Neural crest cell (in vitro differentiated cells): ENCODE data around the gene DUS2. TPM values are rescaled to one million over a fixed set of nuclear protein-coding genes. Genes with fewer than 3 reads are reported as not detected.
A peak's percentile ranks its signal among the peaks of the same experiment; 100 is the strongest.

ENCODE experiments used
- DNase-seq: peaks from one replicate; pipeline ENCODE4 v3.0.0; 2021; ENCODE audit warnings: low read depth, mixed read lengths, low spot score
- H3K27ac Mint-ChIP-seq: one replicate; pipeline ENCODE4 v1.8.0; 2021; ENCODE audit warnings: mild to moderate bottlenecking, mixed read lengths; ENCODE audit not compliant: unreplicated experiment
- H3K27me3 Mint-ChIP-seq: 2 replicates; pipeline ENCODE4 v1.8.0; 2021; ENCODE audit warnings: low read depth, mild to moderate bottlenecking, mixed read lengths
- H3K36me3 Mint-ChIP-seq: 2 replicates; pipeline ENCODE4 v1.8.0; 2021; ENCODE audit warnings: low read depth, mild to moderate bottlenecking, mixed read lengths
- H3K4me1 Mint-ChIP-seq: 2 replicates; pipeline ENCODE4 v1.8.0; 2021; ENCODE audit warnings: mixed read lengths
- H3K4me3 Mint-ChIP-seq: one replicate; pipeline ENCODE4 v1.8.0; 2021; ENCODE audit warnings: mild to moderate bottlenecking, mixed read lengths
- H3K9me3 Mint-ChIP-seq: 2 replicates; pipeline ENCODE4 v1.8.0; 2021; ENCODE audit warnings: mixed read lengths
- long read RNA-seq: library from polyadenylated mRNA; unstranded; transcript quantifications from one replicate; pipeline ENCODE4 v2.0.0, GENCODE V29; 2020
- total RNA-seq: library from RNA; stranded (reverse); gene quantifications from 2 replicates; pipeline ENCODE4 v1.2.1, GENCODE V29; 2021
- TF ChIP-seq, protein P1 (sequence below): fragments of 200-600 bp; sonication (generic); conservative IDR thresholded peaks from 2 replicates; pipeline ENCODE4 v1.5.0; 2021; ENCODE audit warnings: antibody characterized with exemption, mild to moderate bottlenecking

The DUS2 gene
- total RNA-seq = 26.6 and 28.4 TPM in 2 replicates
- long read RNA-seq, transcript DUS2-207 (17 exons, 2,310 nt) = major isoform, 53 of 79 reads
- long read RNA-seq, transcript DUS2-201 (16 exons, 1,933 nt) = minor isoform, 12 of 79 reads
- long read RNA-seq, partial matches to known transcripts = 4 of 79 reads
- long read RNA-seq, other reads (novel, unspliced or antisense) = 9 of 79 reads

DNA sequence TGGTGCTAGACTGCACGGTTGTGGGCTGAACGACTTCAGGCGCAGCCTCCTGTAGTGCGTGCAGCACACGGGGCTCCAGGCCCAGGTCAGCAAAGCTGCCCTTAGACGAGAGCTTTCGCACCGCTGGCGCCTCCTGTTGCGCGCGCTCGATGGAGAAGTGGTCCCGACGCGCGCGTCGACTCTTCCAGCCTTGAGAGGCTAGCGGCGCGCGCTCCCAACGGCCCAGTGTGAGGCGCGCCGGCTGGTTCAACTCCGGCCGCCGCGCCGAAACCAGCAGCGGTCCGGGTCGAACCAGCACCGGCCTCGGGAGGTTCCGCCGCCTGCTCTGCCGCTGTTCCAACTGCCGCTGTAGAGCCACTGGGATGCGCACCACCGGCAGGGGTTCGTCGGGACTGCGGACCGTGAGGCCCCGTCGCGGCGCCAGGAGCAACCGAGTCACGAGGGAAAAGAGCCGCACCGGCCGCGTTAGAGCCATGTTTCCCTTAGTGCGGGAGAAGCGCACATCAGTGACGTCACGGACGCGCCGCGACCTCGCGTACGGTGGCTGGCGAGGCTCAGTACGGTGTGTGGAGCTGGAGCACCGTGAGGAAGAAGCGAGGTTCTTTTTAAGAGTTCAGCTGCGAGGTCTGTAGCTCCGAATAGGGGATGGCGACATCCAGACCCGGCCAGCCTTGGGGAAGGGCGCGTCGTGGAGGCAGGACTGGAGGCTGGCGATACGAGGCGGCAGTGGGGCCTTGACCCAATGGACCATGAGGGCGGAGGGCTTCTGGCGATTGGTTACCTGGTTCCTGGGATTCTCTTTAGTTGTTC lies at the start of gene DUS2, which contains the start of gene DDX28:
TSS of gene DUS2 (plus strand) at position 557 of the 810 bp plus-strand sequence. CDS start 14,740 bp downstream, outside the sequence.
TSS of gene DDX28 (minus strand) at position 505 of the 810 bp plus-strand sequence. CDS start at position 475, 30 bp downstream.
- Mint-ChIP-seq H3K4me1 (peaks cover 12% of the 10 kb centered on the region), H3K27me3 (no peaks in the 10 kb centered on the region), H3K36me3 (peaks cover 2% of the 10 kb centered on the region), H3K9me3 (no peaks in the 10 kb centered on the region), H3K27ac (peak within 1 kb of the TSS; percentile 98), H3K4me3 (peak within 1 kb of the TSS; percentile 97)
- TF ChIP-seq, protein P1, sequence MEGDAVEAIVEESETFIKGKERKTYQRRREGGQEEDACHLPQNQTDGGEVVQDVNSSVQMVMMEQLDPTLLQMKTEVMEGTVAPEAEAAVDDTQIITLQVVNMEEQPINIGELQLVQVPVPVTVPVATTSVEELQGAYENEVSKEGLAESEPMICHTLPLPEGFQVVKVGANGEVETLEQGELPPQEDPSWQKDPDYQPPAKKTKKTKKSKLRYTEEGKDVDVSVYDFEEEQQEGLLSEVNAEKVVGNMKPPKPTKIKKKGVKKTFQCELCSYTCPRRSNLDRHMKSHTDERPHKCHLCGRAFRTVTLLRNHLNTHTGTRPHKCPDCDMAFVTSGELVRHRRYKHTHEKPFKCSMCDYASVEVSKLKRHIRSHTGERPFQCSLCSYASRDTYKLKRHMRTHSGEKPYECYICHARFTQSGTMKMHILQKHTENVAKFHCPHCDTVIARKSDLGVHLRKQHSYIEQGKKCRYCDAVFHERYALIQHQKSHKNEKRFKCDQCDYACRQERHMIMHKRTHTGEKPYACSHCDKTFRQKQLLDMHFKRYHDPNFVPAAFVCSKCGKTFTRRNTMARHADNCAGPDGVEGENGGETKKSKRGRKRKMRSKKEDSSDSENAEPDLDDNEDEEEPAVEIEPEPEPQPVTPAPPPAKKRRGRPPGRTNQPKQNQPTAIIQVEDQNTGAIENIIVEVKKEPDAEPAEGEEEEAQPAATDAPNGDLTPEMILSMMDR = no peak
- DNase-seq = peak; percentile 94

DNA sequence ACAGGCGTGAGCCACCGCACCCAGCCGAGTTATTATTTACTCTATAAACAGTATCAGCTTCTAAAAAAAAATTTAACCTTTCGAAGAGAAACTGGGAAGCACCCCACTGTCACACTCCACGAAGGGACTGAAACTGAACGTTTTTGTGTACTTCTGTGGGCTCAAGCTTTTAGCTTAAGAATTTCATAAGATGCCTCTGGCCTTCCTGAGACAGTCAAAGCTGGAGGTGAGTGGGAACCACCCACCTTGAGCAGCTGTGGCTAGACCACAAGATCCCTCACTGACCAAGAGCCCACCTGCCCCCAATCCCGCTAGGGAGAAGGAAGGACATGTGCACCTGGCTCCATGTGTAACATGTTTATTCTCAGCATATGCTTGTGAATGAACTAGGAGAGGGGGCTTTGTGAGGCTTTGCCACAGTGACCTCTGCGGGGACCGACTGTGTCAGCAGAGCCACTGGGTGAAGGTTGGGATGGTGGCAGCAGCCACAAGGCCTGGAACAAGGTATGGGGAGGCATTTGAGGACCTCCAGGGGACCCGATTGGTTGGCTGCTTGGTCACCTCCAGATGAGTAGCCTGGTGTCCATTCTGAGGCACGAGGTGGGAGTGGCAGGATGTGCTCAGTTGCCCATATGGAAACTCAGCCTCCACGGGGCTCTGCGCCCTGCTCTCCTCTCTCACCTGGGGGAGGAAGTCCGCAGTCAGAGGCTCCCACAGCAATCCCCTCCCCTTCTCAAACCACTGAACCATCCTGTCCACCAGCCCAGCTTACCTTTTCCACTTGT lies 47.6 kb upstream of the DUS2 start:
- no peaks in the 10 kb centered on the region for H3K9me3 Mint-ChIP-seq
- H3K36me3 Mint-ChIP-seq = no peaks in the 10 kb centered on the region
- TF ChIP-seq, protein P1 = no peak
- H3K27ac Mint-ChIP-seq = no peak overlapping the region
- no peaks in the 10 kb centered on the region for H3K4me1 Mint-ChIP-seq
- H3K27me3 Mint-ChIP-seq = peaks cover 10% of the 10 kb centered on the region
- no peak for DNase-seq
- H3K4me3 Mint-ChIP-seq = no peak overlapping the region

DNA sequence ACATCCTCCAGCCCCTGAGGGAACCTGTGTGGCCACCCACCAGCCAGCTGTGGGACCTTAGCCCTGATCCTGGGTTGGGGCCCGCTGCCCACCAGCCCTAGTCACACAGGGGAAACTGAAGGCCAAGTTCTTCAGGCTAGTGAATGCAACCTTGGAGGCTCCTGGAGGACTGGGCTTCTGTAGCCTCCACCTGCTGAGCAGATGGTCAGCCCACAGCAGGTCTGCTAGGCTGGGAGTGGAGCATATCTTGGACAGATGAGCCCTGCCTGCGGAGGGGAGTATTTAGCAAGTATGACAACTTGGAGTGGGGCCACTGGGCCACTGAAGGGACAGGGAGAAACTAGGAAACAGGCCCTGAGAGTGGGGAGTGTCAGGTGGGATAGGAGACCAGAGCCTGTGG lies 46.9 kb upstream of the DUS2 start:
- H3K27me3 Mint-ChIP-seq = peaks cover 10% of the 10 kb centered on the region
- H3K36me3 Mint-ChIP-seq = no peaks in the 10 kb centered on the region
- no peaks in the 10 kb centered on the region for H3K9me3 Mint-ChIP-seq
- no peak overlapping the region for H3K4me3 Mint-ChIP-seq
- peak overlapping the region; percentile 12 for H3K27ac Mint-ChIP-seq
- no peak for DNase-seq
- TF ChIP-seq, protein P1 = no peak
- no peaks in the 10 kb centered on the region for H3K4me1 Mint-ChIP-seq

DNA sequence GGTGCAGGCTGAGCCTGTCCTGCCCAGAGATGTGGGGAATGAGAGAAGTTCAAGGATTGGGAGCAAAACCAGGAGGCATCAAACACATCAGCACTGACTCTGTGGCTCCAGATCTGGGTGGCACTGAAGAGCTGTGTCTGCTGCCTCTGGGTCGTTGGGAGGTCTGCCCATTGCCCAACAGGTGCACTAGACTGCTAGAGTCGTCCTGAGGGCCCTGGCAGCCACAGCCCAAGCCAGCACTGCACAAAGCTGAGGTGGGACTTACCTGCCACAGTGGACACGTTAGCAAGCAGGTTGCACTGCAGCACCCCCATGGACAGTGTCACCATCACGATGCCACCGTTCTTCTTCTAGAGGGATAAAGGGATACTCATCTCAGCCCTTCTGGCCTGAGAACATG lies 46.1 kb upstream of the DUS2 start:
- no peak overlapping the region for H3K4me3 Mint-ChIP-seq

More for the DNA sequence above, 46.1 kb upstream of the DUS2 start:
- no peaks in the 10 kb centered on the region for H3K9me3 Mint-ChIP-seq
- H3K27ac Mint-ChIP-seq = no peak overlapping the region
- TF ChIP-seq, protein P1 = no peak
- peaks cover 10% of the 10 kb centered on the region for H3K27me3 Mint-ChIP-seq
- no peaks in the 10 kb centered on the region for H3K36me3 Mint-ChIP-seq
- H3K4me1 Mint-ChIP-seq = no peaks in the 10 kb centered on the region
- no peak for DNase-seq
